ENCODE results near the gene ZNF185. TPM values are rescaled to one million over a fixed set of nuclear protein-coding genes. Genes with fewer than 3 reads are reported as not detected.

The ZNF185 gene
- total RNA-seq, 1 experiment from 2014 or later, result 24.3 TPM

GRCh38 chrX:152946681-152947080, 48.8 kb downstream of the ZNF185 start:
- BruUV-seq (replicated peaks), result no TSS peak
- no peaks in the 10 kb centered on the region for H3K9me3 Mint-ChIP-seq (ENCODE audit: low read depth, unreplicated experiment)
- H3K27ac Mint-ChIP-seq (ENCODE audit: unreplicated experiment), result no peak overlapping the region
- TF ChIP-seq CTCF (IDR thresholded peaks at IDR 0.05; ENCODE audit: unreplicated experiment), result no peak
- no peaks in the 10 kb centered on the region for H3K27me3 Mint-ChIP-seq (ENCODE audit: unreplicated experiment)
- H3K36me3 Mint-ChIP-seq (ENCODE audit: insufficient read depth, unreplicated experiment), result peaks cover 3% of the 10 kb centered on the region
- no peaks in the 10 kb centered on the region for H3K4me1 Mint-ChIP-seq (ENCODE audit: low read depth, unreplicated experiment)
- intact Hi-C loops (cut with micrococcal nuclease; ENCODE audit: unreplicated experiment), result no loop called here
- CTCF ChIA-PET, result no interaction called here
- DNase-seq, result no peak
- no peak overlapping the region for H3K4me3 Mint-ChIP-seq (ENCODE audit: low read depth, unreplicated experiment)

Other genes with a start within 250 kb of the ZNF185 start
- gene MAGEA3, start 199.3 kb upstream of the ZNF185 start, total RNA-seq (2022), result not detected in 2 replicates
- not detected in 2 replicates for gene CSAG2, start 188.8 kb upstream of the ZNF185 start, total RNA-seq (2022)
- not detected in 2 replicates for gene MAGEA2B, start 183.4 kb upstream of the ZNF185 start, total RNA-seq (2022)
- gene CSAG1, start 164.3 kb upstream of the ZNF185 start, total RNA-seq (2022), result not detected in 2 replicates
- gene MAGEA12, start 164.3 kb upstream of the ZNF185 start, total RNA-seq (2022), result not detected in 2 replicates
- gene MAGEA2, start 144.2 kb upstream of the ZNF185 start, total RNA-seq (2022), result not detected in 2 replicates
- not detected in 2 replicates for gene CSAG3, start 138.8 kb upstream of the ZNF185 start, total RNA-seq (2022)
- gene MAGEA6, start 128.4 kb upstream of the ZNF185 start, total RNA-seq (2022), result not detected in 2 replicates
- gene CETN2, start 67.3 kb upstream of the ZNF185 start, total RNA-seq (2022), result 38.5 and 40.2 TPM in 2 replicates
- gene NSDHL, start 67.0 kb upstream of the ZNF185 start, total RNA-seq (2022), result 36.5 and 38.1 TPM in 2 replicates
- gene PNMA5, start 96.0 kb downstream of the ZNF185 start, total RNA-seq (2022), result not detected in 2 replicates
- gene PNMA3, start 158.4 kb downstream of the ZNF185 start, total RNA-seq (2022), result not detected in 2 replicates
- gene PNMA6A, start 174.4 kb downstream of the ZNF185 start, total RNA-seq (2022), result 0.31 and 0.44 TPM in 2 replicates